GM12873 (cell line): ENCODE data around the gene HPCAL1.

ENCODE experiments used
- TF ChIP-seq, protein P1 (sequence below): IDR thresholded peaks from 2 replicates; pipeline ENCODE4 v1.5.1; 2012; ENCODE audit warnings: low read depth, mild to moderate bottlenecking, moderate library complexity, low read length, control low read depth; ENCODE audit not compliant: insufficient read depth; ENCODE audit errors: missing control alignments

HPCAL1 gene

GRCh38 chr2:10393640-10393982 lies 90.9 kb downstream of the HPCAL1 start:
- TF ChIP-seq, protein P1, sequence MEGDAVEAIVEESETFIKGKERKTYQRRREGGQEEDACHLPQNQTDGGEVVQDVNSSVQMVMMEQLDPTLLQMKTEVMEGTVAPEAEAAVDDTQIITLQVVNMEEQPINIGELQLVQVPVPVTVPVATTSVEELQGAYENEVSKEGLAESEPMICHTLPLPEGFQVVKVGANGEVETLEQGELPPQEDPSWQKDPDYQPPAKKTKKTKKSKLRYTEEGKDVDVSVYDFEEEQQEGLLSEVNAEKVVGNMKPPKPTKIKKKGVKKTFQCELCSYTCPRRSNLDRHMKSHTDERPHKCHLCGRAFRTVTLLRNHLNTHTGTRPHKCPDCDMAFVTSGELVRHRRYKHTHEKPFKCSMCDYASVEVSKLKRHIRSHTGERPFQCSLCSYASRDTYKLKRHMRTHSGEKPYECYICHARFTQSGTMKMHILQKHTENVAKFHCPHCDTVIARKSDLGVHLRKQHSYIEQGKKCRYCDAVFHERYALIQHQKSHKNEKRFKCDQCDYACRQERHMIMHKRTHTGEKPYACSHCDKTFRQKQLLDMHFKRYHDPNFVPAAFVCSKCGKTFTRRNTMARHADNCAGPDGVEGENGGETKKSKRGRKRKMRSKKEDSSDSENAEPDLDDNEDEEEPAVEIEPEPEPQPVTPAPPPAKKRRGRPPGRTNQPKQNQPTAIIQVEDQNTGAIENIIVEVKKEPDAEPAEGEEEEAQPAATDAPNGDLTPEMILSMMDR: no peak

DNA sequence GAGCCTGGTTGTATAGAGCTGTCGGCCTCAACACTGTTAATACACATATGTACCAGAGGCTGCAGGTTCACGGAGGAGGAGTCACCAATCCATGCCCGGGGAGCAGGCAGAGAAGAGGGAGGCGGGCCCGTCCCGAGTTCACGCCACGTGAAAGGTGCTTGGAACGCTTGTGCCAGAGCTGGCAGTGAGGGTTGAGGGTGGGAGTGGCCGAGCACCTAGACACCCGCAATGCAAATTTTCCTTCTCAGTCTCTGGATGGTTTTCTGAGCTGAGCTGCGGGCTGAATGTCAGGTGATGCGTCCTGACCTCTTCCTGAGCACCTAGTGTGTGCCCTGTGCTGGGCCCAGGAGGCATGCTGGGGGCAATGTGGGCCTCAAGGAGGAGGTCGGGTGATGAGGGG lies 93.2 kb downstream of the HPCAL1 start:
- TF ChIP-seq, protein P1: no peak

GRCh38 chr2:10396464-10396863 lies 93.8 kb downstream of the HPCAL1 start:
- TF ChIP-seq, protein P1: no peak

DNA sequence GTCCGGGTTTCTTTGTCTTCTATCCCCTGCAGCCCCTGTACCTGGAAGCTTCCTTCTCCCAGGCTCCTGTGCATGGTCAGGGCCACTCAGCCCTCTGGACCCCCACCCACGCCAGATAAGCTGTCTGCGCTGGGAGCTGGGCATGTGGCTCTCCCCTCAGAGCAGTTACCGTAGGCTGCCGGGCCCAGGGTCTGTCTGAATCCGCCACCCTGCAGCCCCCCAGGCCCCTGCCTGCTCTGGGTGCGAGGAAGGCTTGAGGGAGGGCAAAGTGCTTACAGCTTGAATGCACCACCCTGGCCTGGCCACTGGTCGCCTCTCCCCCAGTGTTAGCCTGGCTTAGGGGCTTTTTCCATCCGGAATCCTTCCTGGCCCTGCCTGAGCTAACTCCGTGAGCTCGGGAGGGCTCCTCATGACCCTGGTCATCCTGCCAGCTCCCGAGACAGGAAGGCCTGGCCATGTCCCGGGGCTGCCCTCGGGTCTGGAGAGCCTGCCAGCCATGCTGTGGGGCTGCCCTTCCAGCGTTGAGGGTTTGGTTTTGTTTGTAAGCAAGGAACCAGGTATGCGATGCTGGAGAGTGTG lies 94.7 kb downstream of the HPCAL1 start:
- TF ChIP-seq, protein P1: no peak

- TF ChIP-seq, protein P1: no peak
These were observed 95.2 kb downstream of the HPCAL1 start for GRCh38 chr2:10397878-10398277.

GRCh38 chr2:10398496-10398895 lies 95.8 kb downstream of the HPCAL1 start:
- TF ChIP-seq, protein P1: no peak

DNA sequence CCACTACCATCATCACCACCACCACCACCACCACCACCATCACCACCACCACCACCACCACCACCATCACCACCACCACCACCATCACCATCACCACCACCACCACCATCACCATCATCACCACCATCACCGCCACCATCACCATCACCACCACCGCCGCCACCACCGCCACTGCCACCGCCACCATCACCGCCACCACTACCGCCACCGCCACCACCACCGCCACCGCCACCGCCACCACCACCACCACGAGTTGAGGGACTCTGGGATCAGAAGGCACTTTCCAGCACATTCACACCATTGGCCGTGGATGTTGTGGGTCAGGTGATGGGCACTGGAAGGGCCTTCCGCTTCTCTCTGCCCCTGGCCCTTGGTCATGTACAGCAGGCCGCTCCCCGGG lies 96.7 kb downstream of the HPCAL1 start:
- TF ChIP-seq, protein P1: no peak
